Small intestine (tissue), 7 donors: ENCODE results near the gene SERPINE1. TPM values are rescaled to one million over a fixed set of nuclear protein-coding genes. Genes with fewer than 3 reads are reported as not detected.

Experiments used
- DNase-seq, 2 donors: peaks; one replicate each; pipeline versions ENCODE4 v3.0.0 to v3.0.0-alpha.2; 2013
- FAIRE-seq: peaks from 2 replicates; lab custom pipeline; 2012; peaks lifted over from hg19 to GRCh38; lab: Jason Lieb, UNC
- H3K27ac ChIP-seq, 3 donors: one replicate each; pipeline ENCODE4 v1.5.1; 2013; ENCODE audit warnings: low read length in 2 of 3, mild to moderate bottlenecking in 2 of 3, control low read depth in 1 of 3, inconsistent platforms in 1 of 3, low read depth in 1 of 3, moderate library complexity in 1 of 3
- H3K27me3 ChIP-seq, 3 donors: one replicate each; pipeline ENCODE4 v1.6.1; 2013; ENCODE audit warnings: low read length in 3 of 3, inconsistent platforms in 1 of 3; ENCODE audit not compliant: control insufficient read depth in 3 of 3, insufficient read depth in 3 of 3
- H3K36me3 ChIP-seq, 3 donors: one replicate each; pipeline ENCODE4 v1.6.1; 2013; ENCODE audit warnings: low read length in 3 of 3, inconsistent platforms in 1 of 3, low read depth in 1 of 3, mild to moderate bottlenecking in 1 of 3, moderate library complexity in 1 of 3; ENCODE audit not compliant: control insufficient read depth in 3 of 3, insufficient read depth in 2 of 3
- H3K4me1 ChIP-seq, 3 donors: one replicate each; pipeline ENCODE4 v1.6.1; 2013; ENCODE audit warnings: low read length in 2 of 3, inconsistent platforms in 1 of 3, low read depth in 1 of 3, mild to moderate bottlenecking in 1 of 3, moderate library complexity in 1 of 3; ENCODE audit not compliant: control insufficient read depth in 3 of 3, insufficient read depth in 2 of 3
- H3K4me3 ChIP-seq, 3 donors: one replicate each; pipeline ENCODE4 v1.5.1; 2013; ENCODE audit warnings: low read length in 3 of 3, control low read depth in 1 of 3, inconsistent platforms in 1 of 3, low read depth in 1 of 3, mild to moderate bottlenecking in 1 of 3, moderate library complexity in 1 of 3
- H3K9me3 ChIP-seq, 2 donors: one replicate each; pipeline ENCODE4 v1.6.1; 2013; ENCODE audit warnings: low read depth in 1 of 2, low read length in 1 of 2; ENCODE audit not compliant: control insufficient read depth in 2 of 2, insufficient read depth in 1 of 2
- WGBS, 3 donors: extraction: QIAGEN DNeasy Blood & Tissue Kit; methylation state at CpG; one replicate each; pipeline ENCODE4 v1.1.7; 2013; 5-methylcytosine and 5-hydroxymethylcytosine counted together
- polyA plus RNA-seq, 4 donors: library from polyadenylated mRNA; stranded (reverse) in 3 of 4; unstranded in 1 of 4; fragments of 200-250 nt in 3 of 4; fragments of 120-200 nt in 1 of 4; gene quantifications; one replicate each; pipeline versions ENCODE4 v1.2.1 to v1.2.3, GENCODE V29; 2013
- donor health status: healthy with polysubstance abuse.
- donor health status: control.
- donor health status: control.
- donor health status: Bipolar disorder and iron deficiency.
- donor health status: healthy.

SERPINE1 gene
- polyA plus RNA-seq, 4 donors: 0.80 to 35.4 (median 2.7) TPM

GRCh38 chr7:101133621-101134398 lies 6.9 kb downstream of the SERPINE1 start:
- Histone ChIP-seq H3K4me1 (peaks cover 0 to 6% (median 2%) of the 10 kb centered on the region in 3 donors), H3K9me3 (no peaks in the 10 kb centered on the region), H3K36me3 (no peaks in the 10 kb centered on the region), H3K4me3 (no peak overlapping the region), H3K27me3 (peaks cover 0 to 20% (median 0%) of the 10 kb centered on the region in 3 donors), H3K27ac (no peak overlapping the region)
- no peak for DNase-seq
- FAIRE-seq: no peak
- 70 to 82% (median 77%) methylated on average over 15 of the region's 15 CpGs for WGBS, 3 donors

- Histone ChIP-seq H3K9me3 (no peaks in the 10 kb centered on the region), H3K27me3 (peaks cover 0 to 20% (median 0%) of the 10 kb centered on the region in 3 donors), H3K36me3 (no peaks in the 10 kb centered on the region), H3K4me1 (peaks cover 0 to 6% (median 2%) of the 10 kb centered on the region in 3 donors), H3K27ac (no peak overlapping the region), H3K4me3 (no peak overlapping the region)
- no peak for FAIRE-seq
- 81 to 84% (median 82%) methylated on average over 6 of the region's 6 CpGs for WGBS, 3 donors
- DNase-seq: no peak
Measured at GRCh38 chr7:101134399-101134980, 7.6 kb downstream of the SERPINE1 start.

GRCh38 chr7:101137651-101138212 lies 10.8 kb downstream of the SERPINE1 start:
- 56 to 71% (median 59%) methylated on average over 9 of the region's 9 CpGs for WGBS, 3 donors
- H3K4me3 ChIP-seq: no peak overlapping the region
- H3K27me3 ChIP-seq: peaks cover 0 to 17% (median 0%) of the 10 kb centered on the region in 3 donors
- DNase-seq: peak in 1 of 2 donors; percentile 60
- no peaks in the 10 kb centered on the region for H3K36me3 ChIP-seq
- peaks cover 0 to 6% (median 2%) of the 10 kb centered on the region in 3 donors for H3K4me1 ChIP-seq
- FAIRE-seq: no peak
- H3K27ac ChIP-seq: peak overlapping the region; percentile 47 to 89 (median 58)
- no peaks in the 10 kb centered on the region for H3K9me3 ChIP-seq

- 2 to 7% (median 5%) methylated on average over 16 of the region's 16 CpGs for WGBS, 3 donors
- Histone ChIP-seq H3K27me3 (peaks cover 0 to 17% (median 0%) of the 10 kb centered on the region in 3 donors), H3K9me3 (no peaks in the 10 kb centered on the region), H3K4me3 (no peak overlapping the region), H3K36me3 (no peaks in the 10 kb centered on the region), H3K4me1 (peaks cover 0 to 6% (median 2%) of the 10 kb centered on the region in 3 donors), H3K27ac (peak overlapping the region; percentile 47 to 89 (median 58))
- DNase-seq: peak; percentile 91 to 93
- no peak for FAIRE-seq
Measured at GRCh38 chr7:101138213-101138870, 11.4 kb downstream of the SERPINE1 start.

GRCh38 chr7:101140339-101140699 lies 13.4 kb downstream of the SERPINE1 start:
- DNase-seq (no peak), FAIRE-seq (no peak)
- Histone ChIP-seq H3K27me3 (peaks cover 0 to 10% (median 0%) of the 10 kb centered on the region in 3 donors), H3K36me3 (no peaks in the 10 kb centered on the region), H3K4me1 (peaks cover 0 to 10% (median 2%) of the 10 kb centered on the region in 3 donors), H3K27ac (no peak overlapping the region), H3K4me3 (no peak overlapping the region), H3K9me3 (no peaks in the 10 kb centered on the region)
- 33 to 72% (median 58%) methylated on average over 3 of the region's 3 CpGs for WGBS, 3 donors

- no peaks in the 10 kb centered on the region for H3K36me3 ChIP-seq
- FAIRE-seq (no peak), DNase-seq (no peak)
- no peak overlapping the region for H3K27ac ChIP-seq
- H3K4me1 ChIP-seq: peaks cover 0 to 10% (median 2%) of the 10 kb centered on the region in 3 donors
- no peaks in the 10 kb centered on the region for H3K9me3 ChIP-seq
- H3K27me3 ChIP-seq: peaks cover 0 to 4% (median 0%) of the 10 kb centered on the region in 3 donors
- 85 to 91% (median 86%) methylated on average over 4 of the region's 4 CpGs for WGBS, 3 donors
- H3K4me3 ChIP-seq: no peak overlapping the region
Measured at GRCh38 chr7:101140746-101141382, 14.0 kb downstream of the SERPINE1 start.

- WGBS, 3 donors: 60 to 72% (median 60%) methylated on average over 2 of the region's 2 CpGs
- Histone ChIP-seq H3K4me3 (no peak overlapping the region), H3K4me1 (peaks cover 0 to 8% (median 5%) of the 10 kb centered on the region in 3 donors), H3K27me3 (peaks cover 0 to 15% (median 0%) of the 10 kb centered on the region in 3 donors), H3K36me3 (peaks cover 0 to 8% (median 0%) of the 10 kb centered on the region in 3 donors), H3K27ac (no peak overlapping the region), H3K9me3 (no peaks in the 10 kb centered on the region)
- no peak for FAIRE-seq
- no peak for DNase-seq
Measured at GRCh38 chr7:101151908-101152651, 25.2 kb downstream of the SERPINE1 start.
